ENCODE measurements around the gene RGS2. TPM values are rescaled to one million over a fixed set of nuclear protein-coding genes. Genes with fewer than 3 reads are reported as not detected.

RGS2 gene
- total RNA-seq, 2 experiments from 2014 or later, result 9.7 to 10.6 TPM

- H3K9me3 Mint-ChIP-seq (ENCODE audit: low read depth), result no peaks in the 10 kb centered on the region
- ATAC-seq (no peak), DNase-seq (no peak)
- peaks cover 16% of the 10 kb centered on the region for H3K27me3 Mint-ChIP-seq
- H3K4me1 Mint-ChIP-seq, result no peaks in the 10 kb centered on the region
- H3K27ac Mint-ChIP-seq, result no peak overlapping the region
- H3K36me3 Mint-ChIP-seq, result no peaks in the 10 kb centered on the region
- CTCF ChIA-PET, result interaction anchor here (0.6 kb wide), 1 partner anchor 53 kb away, joined by 3 read pairs; no protein-coding TSS in a partner anchor
- H3K4me3 Mint-ChIP-seq, result no peak overlapping the region
Observed at GRCh38 chr1:192783791-192784190, 25.0 kb upstream of the RGS2 start.

- ATAC-seq, result no peak
- Mint-ChIP-seq H3K27ac (no peak overlapping the region), H3K27me3 (peaks cover 16% of the 10 kb centered on the region), H3K4me1 (no peaks in the 10 kb centered on the region), H3K4me3 (no peak overlapping the region), H3K9me3 (ENCODE audit: low read depth) (no peaks in the 10 kb centered on the region), H3K36me3 (no peaks in the 10 kb centered on the region)
- DNase-seq, result no peak
- CTCF ChIA-PET, result no interaction called here
Observed at GRCh38 chr1:192784397-192784796, 24.4 kb upstream of the RGS2 start.

- ATAC-seq, result no peak
- CTCF ChIA-PET, result no interaction called here
- H3K4me3 Mint-ChIP-seq, result no peak overlapping the region
- no peaks in the 10 kb centered on the region for H3K4me1 Mint-ChIP-seq
- no peaks in the 10 kb centered on the region for H3K9me3 Mint-ChIP-seq (ENCODE audit: low read depth)
- H3K36me3 Mint-ChIP-seq, result no peaks in the 10 kb centered on the region
- peaks cover 7% of the 10 kb centered on the region for H3K27me3 Mint-ChIP-seq
- DNase-seq, result no peak
- no peak overlapping the region for H3K27ac Mint-ChIP-seq
Observed at GRCh38 chr1:192786576-192786975, 22.3 kb upstream of the RGS2 start.

- Mint-ChIP-seq H3K4me3 (no peak overlapping the region), H3K36me3 (no peaks in the 10 kb centered on the region), H3K9me3 (ENCODE audit: low read depth) (no peaks in the 10 kb centered on the region), H3K4me1 (no peaks in the 10 kb centered on the region), H3K27me3 (peaks cover 2% of the 10 kb centered on the region), H3K27ac (no peak overlapping the region)
- CTCF ChIA-PET, result no interaction called here
- ATAC-seq (no peak), DNase-seq (no peak)
Observed at GRCh38 chr1:192787914-192788585, 20.8 kb upstream of the RGS2 start.

GRCh38 chr1:192789871-192790270 lies 19.0 kb upstream of the RGS2 start:
- Mint-ChIP-seq H3K4me3 (no peak overlapping the region), H3K9me3 (ENCODE audit: low read depth) (no peaks in the 10 kb centered on the region), H3K27me3 (no peaks in the 10 kb centered on the region), H3K4me1 (no peaks in the 10 kb centered on the region), H3K27ac (no peak overlapping the region), H3K36me3 (no peaks in the 10 kb centered on the region)
- CTCF ChIA-PET, result no interaction called here
- ATAC-seq (no peak), DNase-seq (no peak)

GRCh38 chr1:192792628-192793027 lies 16.2 kb upstream of the RGS2 start:
- CTCF ChIA-PET, result no interaction called here
- Mint-ChIP-seq H3K4me1 (no peaks in the 10 kb centered on the region), H3K4me3 (no peak overlapping the region), H3K27me3 (no peaks in the 10 kb centered on the region), H3K9me3 (ENCODE audit: low read depth) (no peaks in the 10 kb centered on the region), H3K27ac (no peak overlapping the region), H3K36me3 (no peaks in the 10 kb centered on the region)
- ATAC-seq (no peak), DNase-seq (no peak)

- Mint-ChIP-seq H3K27me3 (no peaks in the 10 kb centered on the region), H3K4me3 (no peak overlapping the region), H3K27ac (no peak overlapping the region), H3K4me1 (no peaks in the 10 kb centered on the region), H3K9me3 (ENCODE audit: low read depth) (no peaks in the 10 kb centered on the region), H3K36me3 (no peaks in the 10 kb centered on the region)
- no peak for DNase-seq
- CTCF ChIA-PET, result no interaction called here
- ATAC-seq, result no peak
Observed at GRCh38 chr1:192793983-192794767, 14.7 kb upstream of the RGS2 start.

- CTCF ChIA-PET, result no interaction called here
- Mint-ChIP-seq H3K9me3 (ENCODE audit: low read depth) (no peaks in the 10 kb centered on the region), H3K4me3 (no peak overlapping the region), H3K27ac (no peak overlapping the region), H3K36me3 (no peaks in the 10 kb centered on the region), H3K27me3 (no peaks in the 10 kb centered on the region), H3K4me1 (no peaks in the 10 kb centered on the region)
- ATAC-seq (no peak), DNase-seq (no peak)
Observed at GRCh38 chr1:192794768-192795035, 14.1 kb upstream of the RGS2 start.

- no peaks in the 10 kb centered on the region for H3K9me3 Mint-ChIP-seq (ENCODE audit: low read depth)
- no peak overlapping the region for H3K27ac Mint-ChIP-seq
- H3K4me1 Mint-ChIP-seq, result no peaks in the 10 kb centered on the region
- H3K36me3 Mint-ChIP-seq, result no peaks in the 10 kb centered on the region
- H3K4me3 Mint-ChIP-seq, result no peak overlapping the region
- no peak for DNase-seq
- H3K27me3 Mint-ChIP-seq, result no peaks in the 10 kb centered on the region
- CTCF ChIA-PET, result interaction anchor here (0.6 to 0.7 kb wide), 2 partner anchors 11 to 1204 kb away, joined by 3 to 4 read pairs; no protein-coding TSS in a partner anchor
- no peak for ATAC-seq
Observed at GRCh38 chr1:192795916-192796618, 12.8 kb upstream of the RGS2 start.

GRCh38 chr1:192797143-192797542 lies 11.7 kb upstream of the RGS2 start:
- H3K27ac Mint-ChIP-seq, result no peak overlapping the region
- no peaks in the 10 kb centered on the region for H3K36me3 Mint-ChIP-seq
- no peak for DNase-seq
- H3K27me3 Mint-ChIP-seq, result peaks cover 2% of the 10 kb centered on the region
- ATAC-seq, result no peak
- no peaks in the 10 kb centered on the region for H3K9me3 Mint-ChIP-seq (ENCODE audit: low read depth)
- H3K4me3 Mint-ChIP-seq, result no peak overlapping the region
- CTCF ChIA-PET, result no interaction called here
- H3K4me1 Mint-ChIP-seq, result no peaks in the 10 kb centered on the region

- Mint-ChIP-seq H3K4me3 (no peak overlapping the region), H3K4me1 (no peaks in the 10 kb centered on the region), H3K27ac (no peak overlapping the region), H3K36me3 (no peaks in the 10 kb centered on the region), H3K27me3 (peaks cover 6% of the 10 kb centered on the region), H3K9me3 (ENCODE audit: low read depth) (no peaks in the 10 kb centered on the region)
- no peak for ATAC-seq
- no peak for DNase-seq
- CTCF ChIA-PET, result no interaction called here
Observed at GRCh38 chr1:192797891-192798290, 10.9 kb upstream of the RGS2 start.

- H3K9me3 Mint-ChIP-seq (ENCODE audit: low read depth), result no peaks in the 10 kb centered on the region
- CTCF ChIA-PET, result interaction anchor here (1.5 kb wide), 1 partner anchor 258 kb away, joined by 3 read pairs; the partner anchor contains the start of genes RO60 and UCHL5
- H3K4me3 Mint-ChIP-seq, result no peak overlapping the region
- peaks cover 6% of the 10 kb centered on the region for H3K27me3 Mint-ChIP-seq
- H3K4me1 Mint-ChIP-seq, result peaks cover 4% of the 10 kb centered on the region
- no peaks in the 10 kb centered on the region for H3K36me3 Mint-ChIP-seq
- no peak overlapping the region for H3K27ac Mint-ChIP-seq
- DNase-seq (no peak), ATAC-seq (no peak)
Observed at GRCh38 chr1:192801451-192801850, 7.4 kb upstream of the RGS2 start.

GRCh38 chr1:192802406-192802805 lies 6.4 kb upstream of the RGS2 start:
- H3K27ac Mint-ChIP-seq, result no peak overlapping the region
- no peaks in the 10 kb centered on the region for H3K36me3 Mint-ChIP-seq
- DNase-seq, result no peak
- H3K27me3 Mint-ChIP-seq, result peaks cover 6% of the 10 kb centered on the region
- no peak overlapping the region for H3K4me3 Mint-ChIP-seq
- H3K9me3 Mint-ChIP-seq (ENCODE audit: low read depth), result no peaks in the 10 kb centered on the region
- ATAC-seq, result no peak
- peaks cover 13% of the 10 kb centered on the region for H3K4me1 Mint-ChIP-seq
- CTCF ChIA-PET, result interaction anchor here (1.4 to 3.3 kb wide), 3 partner anchors 228 to 328 kb away, joined by 3 to 10 read pairs (median 4); partner anchors contain the start of genes RO60 and UCHL5

- no peak for ATAC-seq
- Mint-ChIP-seq H3K9me3 (ENCODE audit: low read depth) (no peaks in the 10 kb centered on the region), H3K4me3 (no peak overlapping the region), H3K27me3 (peaks cover 6% of the 10 kb centered on the region), H3K36me3 (no peaks in the 10 kb centered on the region), H3K27ac (no peak overlapping the region), H3K4me1 (peaks cover 22% of the 10 kb centered on the region)
- no peak for DNase-seq
- CTCF ChIA-PET, result interaction anchor here (1.4 to 4.7 kb wide), 3 partner anchors 217 to 329 kb away, joined by 4 to 34 read pairs (median 10); no protein-coding TSS in a partner anchor
Observed at GRCh38 chr1:192803501-192803900, 5.3 kb upstream of the RGS2 start.
